BLaER1 (cell line): ENCODE data around the gene DICER1.

Source experiments
- H3K27ac ChIP-seq: shearing (Covaris generic); formaldehyde crosslinking; 2 replicates; pipeline ENCODE4 v1.8.1; 2022
- H3K27me3 ChIP-seq: shearing (Covaris generic); formaldehyde crosslinking; 2 replicates; pipeline ENCODE4 v1.8.1; 2022
- H3K36me3 ChIP-seq: shearing (Covaris generic); formaldehyde crosslinking; 2 replicates; pipeline ENCODE4 v1.8.1; 2022
- H3K4me1 ChIP-seq: shearing (Covaris generic); formaldehyde crosslinking; 2 replicates; pipeline ENCODE4 v1.8.1; 2022
- H3K4me2 ChIP-seq: shearing (Covaris generic); formaldehyde crosslinking; 2 replicates; pipeline ENCODE4 v1.8.1; 2022
- H3K4me3 ChIP-seq: shearing (Covaris generic); formaldehyde crosslinking; 2 replicates; pipeline ENCODE4 v1.8.1; 2022
- H3K9ac ChIP-seq: shearing (Covaris generic); formaldehyde crosslinking; 2 replicates; pipeline ENCODE4 v1.8.1; 2022
- H3K9me3 ChIP-seq: shearing (Covaris generic); formaldehyde crosslinking; 2 replicates; pipeline ENCODE4 v1.8.1; 2022
- H4K20me1 ChIP-seq: shearing (Covaris generic); formaldehyde crosslinking; 2 replicates; pipeline ENCODE4 v1.8.1; 2022
- Cebpa-rat ChIP-seq: shearing (Covaris generic); IDR thresholded peaks from 2 replicates; pipeline ENCODE4 v1.8.1; 2022

Gene DICER1

GRCh38 chr14:95196826-95197545, 39.7 kb upstream of the DICER1 start:
- Histone ChIP-seq H3K27ac (no peak overlapping the region), H3K4me2 (peak overlapping the region; percentile 39), H3K4me3 (no peak overlapping the region), H3K27me3 (no peaks in the 10 kb centered on the region), H3K4me1 (peaks cover 16% of the 10 kb centered on the region; the same call in 1 of the 2 replicates), H3K9ac (no peak overlapping the region), H4K20me1 (no peaks in the 10 kb centered on the region), H3K36me3 (0 out of 2 replicates have a peak, but pooled peaks cover under 1% of the 10 kb centered on the region), H3K9me3 (peaks cover 2% of the 10 kb centered on the region; the same call in 1 of the 2 replicates)
- no peak for TF ChIP-seq Cebpa-rat

- Histone ChIP-seq H3K4me1 (peaks cover 16% of the 10 kb centered on the region; the same call in 1 of the 2 replicates), H3K9me3 (no peaks in the 10 kb centered on the region), H3K9ac (no peak overlapping the region), H3K27ac (no peak overlapping the region), H3K4me2 (peak overlapping the region; percentile 39), H3K36me3 (no peaks in the 10 kb centered on the region), H4K20me1 (no peaks in the 10 kb centered on the region), H3K27me3 (no peaks in the 10 kb centered on the region), H3K4me3 (no peak overlapping the region)
- TF ChIP-seq Cebpa-rat = no peak
Observed at GRCh38 chr14:95196268-95196667, 38.9 kb upstream of the DICER1 start.

- Histone ChIP-seq H3K4me1 (peaks cover 9% of the 10 kb centered on the region; the same call in 1 of the 2 replicates), H3K4me2 (no peak overlapping the region), H3K36me3 (no peaks in the 10 kb centered on the region), H3K27me3 (no peaks in the 10 kb centered on the region), H4K20me1 (no peaks in the 10 kb centered on the region), H3K9ac (no peak overlapping the region), H3K9me3 (no peaks in the 10 kb centered on the region), H3K27ac (no peak overlapping the region), H3K4me3 (no peak overlapping the region)
- no peak for TF ChIP-seq Cebpa-rat
Observed at GRCh38 chr14:95195031-95195430, 37.7 kb upstream of the DICER1 start.

- no peaks in the 10 kb centered on the region for H3K27me3 ChIP-seq
- TF ChIP-seq Cebpa-rat = no peak
- no peaks in the 10 kb centered on the region for H4K20me1 ChIP-seq
- no peaks in the 10 kb centered on the region for H3K36me3 ChIP-seq
- H3K4me2 ChIP-seq = no peak overlapping the region
- H3K9ac ChIP-seq = no peak overlapping the region
- no peak overlapping the region for H3K4me3 ChIP-seq
- H3K27ac ChIP-seq = no peak overlapping the region
- H3K9me3 ChIP-seq = 0 out of 2 replicates have a peak, but pooled peaks cover 2% of the 10 kb centered on the region
- peaks cover 9% of the 10 kb centered on the region; the same call in 1 of the 2 replicates for H3K4me1 ChIP-seq
Observed at GRCh38 chr14:95193081-95193480, 35.8 kb upstream of the DICER1 start.

- H3K27me3 ChIP-seq = no peaks in the 10 kb centered on the region
- H3K9ac ChIP-seq = no peak overlapping the region
- TF ChIP-seq Cebpa-rat = no peak
- no peaks in the 10 kb centered on the region for H4K20me1 ChIP-seq
- 0 out of 2 replicates have a peak, but pooled peaks cover 3% of the 10 kb centered on the region for H3K9me3 ChIP-seq
- no peak overlapping the region for H3K4me2 ChIP-seq
- H3K27ac ChIP-seq = no peak overlapping the region
- no peak overlapping the region for H3K4me3 ChIP-seq
- H3K36me3 ChIP-seq = no peaks in the 10 kb centered on the region
- peaks cover 9% of the 10 kb centered on the region; the same call in 1 of the 2 replicates for H3K4me1 ChIP-seq
Observed at GRCh38 chr14:95192311-95192710, 35.0 kb upstream of the DICER1 start.

- Histone ChIP-seq H3K27ac (no peak overlapping the region), H3K9me3 (0 out of 2 replicates have a peak, but pooled peaks cover 3% of the 10 kb centered on the region), H3K27me3 (no peaks in the 10 kb centered on the region), H3K4me3 (no peak overlapping the region), H3K36me3 (no peaks in the 10 kb centered on the region), H3K4me2 (no peak overlapping the region), H3K4me1 (peaks cover 7% of the 10 kb centered on the region; the same call in 1 of the 2 replicates), H3K9ac (no peak overlapping the region), H4K20me1 (no peaks in the 10 kb centered on the region)
- TF ChIP-seq Cebpa-rat = no peak
Observed at GRCh38 chr14:95191445-95192199, 34.3 kb upstream of the DICER1 start.

GRCh38 chr14:95190857-95191256, 33.5 kb upstream of the DICER1 start:
- Histone ChIP-seq H4K20me1 (no peaks in the 10 kb centered on the region), H3K9me3 (0 out of 2 replicates have a peak, but pooled peaks cover 3% of the 10 kb centered on the region), H3K36me3 (no peaks in the 10 kb centered on the region), H3K4me3 (no peak overlapping the region), H3K4me2 (no peak overlapping the region), H3K4me1 (peaks cover 3% of the 10 kb centered on the region; the same call in 1 of the 2 replicates), H3K9ac (no peak overlapping the region), H3K27me3 (no peaks in the 10 kb centered on the region), H3K27ac (no peak overlapping the region)
- TF ChIP-seq Cebpa-rat = no peak

GRCh38 chr14:95190346-95190840, 33.1 kb upstream of the DICER1 start:
- Histone ChIP-seq H3K4me2 (no peak overlapping the region), H3K4me1 (peaks cover 8% of the 10 kb centered on the region), H3K27me3 (no peaks in the 10 kb centered on the region), H3K9ac (no peak overlapping the region), H3K36me3 (no peaks in the 10 kb centered on the region), H3K9me3 (0 out of 2 replicates have a peak, but pooled peaks cover 3% of the 10 kb centered on the region), H3K27ac (no peak overlapping the region), H4K20me1 (no peaks in the 10 kb centered on the region), H3K4me3 (no peak overlapping the region)
- no peak for TF ChIP-seq Cebpa-rat

- H3K4me1 ChIP-seq = peaks cover 13% of the 10 kb centered on the region
- no peaks in the 10 kb centered on the region for H3K36me3 ChIP-seq
- H3K27ac ChIP-seq = no peak overlapping the region
- H3K4me2 ChIP-seq = no peak overlapping the region
- no peaks in the 10 kb centered on the region for H4K20me1 ChIP-seq
- H3K9ac ChIP-seq = no peak overlapping the region
- no peak overlapping the region for H3K4me3 ChIP-seq
- H3K27me3 ChIP-seq = no peaks in the 10 kb centered on the region
- H3K9me3 ChIP-seq = 0 out of 2 replicates have a peak, but pooled peaks cover 3% of the 10 kb centered on the region
- TF ChIP-seq Cebpa-rat = no peak
Observed at GRCh38 chr14:95189367-95190132, 32.2 kb upstream of the DICER1 start.
